IPS-18c (cell line): ENCODE measurements around the gene SLC6A8.

Experiments
- H3K4me3 ChIP-seq: 2 replicates; pipeline ENCODE4 v1.7.0; 2013; ENCODE audit warnings: low read depth, mild to moderate bottlenecking, low read length, moderate library complexity; ENCODE audit not compliant: insufficient read depth
- H3K9me3 ChIP-seq: one replicate; pipeline ENCODE4 v1.6.1; 2013; ENCODE audit warnings: mild to moderate bottlenecking, low read length, moderate library complexity; ENCODE audit not compliant: control insufficient read depth, insufficient read depth

SLC6A8 gene

GRCh38 chrX:153646620-153647373, 40.9 kb upstream of the SLC6A8 start, which contains the start of gene DUSP9:
Gene DUSP9, plus strand, starts transcription at chrX:153647203. Its CDS starts 751 bp downstream, at chrX:153647954.
- H3K4me3 ChIP-seq: no peak within 1 kb of the TSS; the same call in 1 of the 2 replicates

GRCh38 chrX:153647461-153648357, 40.0 kb upstream of the SLC6A8 start:
- peaks cover 10% of the 10 kb centered on the region for H3K9me3 ChIP-seq
- H3K4me3 ChIP-seq: no peak overlapping the region; the same call in 1 of the 2 replicates

More at GRCh38 chrX:153646620-153647373, 40.9 kb upstream of the SLC6A8 start, which contains the start of gene DUSP9:
- H3K9me3 ChIP-seq: peaks cover 10% of the 10 kb centered on the region

- no peak overlapping the region for H3K4me3 ChIP-seq
- peaks cover 10% of the 10 kb centered on the region for H3K9me3 ChIP-seq
Observed at GRCh38 chrX:153648358-153649177, 39.2 kb upstream of the SLC6A8 start.

GRCh38 chrX:153649178-153649914, 38.4 kb upstream of the SLC6A8 start:
- H3K4me3 ChIP-seq: no peak overlapping the region
- peaks cover 10% of the 10 kb centered on the region for H3K9me3 ChIP-seq

- Histone ChIP-seq H3K9me3 (peaks cover 13% of the 10 kb centered on the region), H3K4me3 (no peak overlapping the region)
Observed at GRCh38 chrX:153649915-153650782, 37.6 kb upstream of the SLC6A8 start.

- Histone ChIP-seq H3K9me3 (peaks cover 13% of the 10 kb centered on the region), H3K4me3 (no peak overlapping the region)
Observed at GRCh38 chrX:153650959-153651358, 36.8 kb upstream of the SLC6A8 start.

- no peak overlapping the region for H3K4me3 ChIP-seq
- peaks cover 13% of the 10 kb centered on the region for H3K9me3 ChIP-seq
Observed at GRCh38 chrX:153651540-153652079, 36.1 kb upstream of the SLC6A8 start.

- peaks cover 11% of the 10 kb centered on the region for H3K9me3 ChIP-seq
Observed at GRCh38 chrX:153653556-153653955, 34.2 kb upstream of the SLC6A8 start.

GRCh38 chrX:153657161-153657560, 30.6 kb upstream of the SLC6A8 start:
- peaks cover 5% of the 10 kb centered on the region for H3K9me3 ChIP-seq
- H3K4me3 ChIP-seq: no peak overlapping the region

More at GRCh38 chrX:153653556-153653955, 34.2 kb upstream of the SLC6A8 start:
- H3K4me3 ChIP-seq: no peak overlapping the region

GRCh38 chrX:153659268-153659667, 28.5 kb upstream of the SLC6A8 start:
- Histone ChIP-seq H3K4me3 (no peak overlapping the region), H3K9me3 (peaks cover 7% of the 10 kb centered on the region)

GRCh38 chrX:153662266-153662665, 25.5 kb upstream of the SLC6A8 start:
- H3K4me3 ChIP-seq: no peak overlapping the region
- peaks cover 4% of the 10 kb centered on the region for H3K9me3 ChIP-seq

- H3K4me3 ChIP-seq: no peak overlapping the region
- H3K9me3 ChIP-seq: peaks cover 12% of the 10 kb centered on the region
Observed at GRCh38 chrX:153665726-153666306, 21.9 kb upstream of the SLC6A8 start.

- peak overlapping the region; percentile 31 for H3K4me3 ChIP-seq
- peaks cover 15% of the 10 kb centered on the region for H3K9me3 ChIP-seq
Observed at GRCh38 chrX:153667281-153667955, 20.3 kb upstream of the SLC6A8 start.

GRCh38 chrX:153667956-153668396, 19.8 kb upstream of the SLC6A8 start:
- peak overlapping the region; percentile 31; the same call in 1 of the 2 replicates for H3K4me3 ChIP-seq

More at GRCh38 chrX:153667956-153668396, 19.8 kb upstream of the SLC6A8 start:
- peaks cover 15% of the 10 kb centered on the region for H3K9me3 ChIP-seq
